GM21717 (cell line): ENCODE measurements around the gene BSCL2.
"Not testable (repeated sequence)": the region's sequence is repeated elsewhere in the genome, so short reads cannot be mapped to it uniquely, and the experiment has no call there.

Experiments
- ATAC-seq: cut with Tn5 transposase; IDR thresholded peaks from one replicate; pipeline ENCODE4 v1.9.1; 2021; ENCODE audit warnings: mild to moderate bottlenecking, moderate library complexity; ENCODE audit not compliant: unreplicated experiment

The BSCL2 gene

DNA sequence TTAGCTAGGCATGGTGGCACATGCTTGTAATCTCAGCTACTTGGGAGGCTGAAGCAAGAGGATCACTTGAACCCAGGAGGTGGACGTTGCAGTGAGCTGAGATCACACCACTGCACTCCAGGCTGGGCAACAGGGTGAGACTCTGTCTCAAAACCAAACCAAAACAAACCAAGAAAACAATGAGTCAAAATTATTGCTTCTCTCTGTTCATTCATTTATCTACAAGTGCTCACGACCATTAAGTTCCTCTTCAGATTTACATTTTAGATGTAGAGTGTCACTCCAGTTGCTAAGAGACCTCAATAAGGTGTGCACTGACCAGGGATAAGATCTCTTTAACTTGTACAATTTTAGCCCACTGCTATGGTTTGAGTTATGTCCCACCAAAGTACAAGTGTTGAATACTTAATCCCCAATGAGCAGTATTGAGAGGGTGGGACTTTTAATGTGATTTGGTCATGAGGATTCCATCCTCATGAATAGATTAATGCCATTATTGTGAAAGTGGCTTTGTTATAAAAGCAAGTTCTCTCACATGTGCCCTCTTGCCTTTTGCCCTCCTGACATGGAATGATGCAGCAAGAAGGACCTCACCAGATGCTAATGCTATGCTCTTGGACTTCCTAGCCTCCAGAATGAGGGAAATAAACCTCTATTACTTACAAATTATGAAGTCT lies 12.2 kb upstream of the BSCL2 start:
- ATAC-seq, result no peak

DNA sequence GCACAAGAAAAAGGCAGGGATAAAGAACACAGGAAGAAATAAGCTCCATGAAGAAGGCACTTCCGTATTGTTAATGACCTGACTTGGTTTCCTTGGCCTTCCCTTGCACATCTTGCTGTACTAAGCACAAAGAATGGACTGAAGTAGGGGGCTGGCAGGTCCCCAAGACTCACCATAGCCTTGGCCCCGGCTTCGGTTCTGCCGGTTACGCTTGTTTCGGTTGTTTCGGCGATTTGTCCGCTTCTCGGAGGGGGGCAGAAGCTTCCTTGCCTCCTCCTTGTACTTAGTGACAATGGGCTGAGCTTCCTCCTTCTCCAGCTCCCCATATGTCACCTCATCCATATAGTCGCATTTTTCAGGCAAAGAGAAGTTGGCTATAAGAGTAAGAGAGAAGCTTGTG lies 9.6 kb upstream of the BSCL2 start:
- ATAC-seq, result no peak

DNA sequence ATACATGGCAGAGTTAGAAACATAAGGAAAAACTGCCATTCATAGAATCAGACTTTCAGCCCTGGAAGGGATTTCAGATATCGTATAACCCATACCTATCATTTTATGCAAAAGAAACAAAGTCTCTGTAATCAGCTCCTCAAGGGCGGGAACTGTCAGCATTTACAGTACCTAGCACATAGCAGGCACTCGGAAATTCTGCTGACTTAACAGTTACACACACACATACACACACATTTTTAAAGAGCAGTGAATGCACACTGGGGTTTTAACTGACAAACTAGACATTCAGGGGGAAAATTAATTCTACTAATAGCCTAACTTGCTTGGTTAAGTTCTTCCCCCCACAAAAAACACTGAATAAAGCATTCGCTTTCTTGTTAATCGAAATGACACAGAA lies 9.0 kb upstream of the BSCL2 start:
- ATAC-seq, result no peak

DNA sequence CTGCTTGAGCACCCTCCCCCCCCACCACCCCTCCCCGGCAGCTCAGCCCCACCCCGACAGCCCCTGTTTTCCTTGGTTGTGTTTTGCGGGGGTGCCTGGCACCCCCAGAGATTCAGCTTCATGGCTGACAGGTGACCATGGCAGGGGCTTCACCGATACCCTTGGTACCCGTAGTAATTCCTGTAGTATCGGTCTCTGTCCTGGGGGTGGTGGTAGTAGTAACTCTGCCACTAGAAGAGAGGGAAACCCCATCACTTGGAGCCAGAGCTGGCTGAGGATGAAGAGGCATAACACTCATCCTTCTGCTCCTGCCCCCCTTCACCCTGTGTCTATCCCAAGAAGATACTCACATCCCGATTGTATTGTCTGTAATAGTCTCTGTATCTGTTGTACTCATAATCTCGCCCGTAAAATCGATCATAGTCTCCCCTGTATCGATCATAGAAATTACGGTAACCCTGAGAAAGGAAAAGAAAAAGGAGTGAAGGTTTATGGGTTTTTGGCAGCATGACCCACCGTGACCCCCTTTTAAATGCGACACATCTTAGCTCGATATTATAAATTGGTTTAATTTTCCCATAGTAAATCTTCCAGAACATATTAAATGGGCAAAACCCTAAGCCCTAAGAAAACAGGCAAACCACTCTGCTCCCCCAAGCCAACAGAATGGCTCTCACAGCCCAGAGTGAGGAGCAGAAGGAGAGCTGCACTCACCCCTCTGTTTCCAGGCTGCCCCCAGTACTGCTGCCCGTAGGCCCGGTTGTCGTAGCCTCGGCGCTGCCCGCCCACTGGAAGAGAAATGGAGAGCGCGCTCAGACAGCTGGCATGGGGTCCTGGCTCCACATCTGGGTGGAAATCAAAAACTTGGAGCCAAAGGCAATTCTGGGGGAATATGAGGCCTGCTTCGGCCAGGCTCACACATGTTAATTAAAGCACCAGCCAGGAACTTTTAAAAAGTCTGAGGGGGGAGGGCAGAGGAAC lies 8.2 kb upstream of the BSCL2 start:
- no peak for ATAC-seq

DNA sequence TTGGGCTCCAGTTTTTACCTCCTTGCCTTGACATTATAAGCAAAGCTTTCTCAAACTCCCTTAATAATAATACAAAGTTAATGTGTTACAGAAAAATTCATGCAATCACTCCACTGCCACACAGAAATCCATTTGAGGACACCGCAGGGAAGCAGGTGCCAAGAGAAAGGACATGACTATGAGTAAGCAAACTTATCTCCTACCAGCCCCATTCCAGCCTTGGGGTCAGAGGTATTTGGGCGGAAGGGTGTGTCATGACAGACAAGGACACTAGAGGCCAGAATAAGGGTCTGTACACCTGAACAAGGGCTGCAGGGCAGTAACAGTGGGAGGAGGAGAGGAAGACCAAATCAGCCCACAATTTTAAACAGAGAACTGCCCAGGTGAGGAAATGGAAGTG lies 6.1 kb upstream of the BSCL2 start:
- no peak for ATAC-seq

DNA sequence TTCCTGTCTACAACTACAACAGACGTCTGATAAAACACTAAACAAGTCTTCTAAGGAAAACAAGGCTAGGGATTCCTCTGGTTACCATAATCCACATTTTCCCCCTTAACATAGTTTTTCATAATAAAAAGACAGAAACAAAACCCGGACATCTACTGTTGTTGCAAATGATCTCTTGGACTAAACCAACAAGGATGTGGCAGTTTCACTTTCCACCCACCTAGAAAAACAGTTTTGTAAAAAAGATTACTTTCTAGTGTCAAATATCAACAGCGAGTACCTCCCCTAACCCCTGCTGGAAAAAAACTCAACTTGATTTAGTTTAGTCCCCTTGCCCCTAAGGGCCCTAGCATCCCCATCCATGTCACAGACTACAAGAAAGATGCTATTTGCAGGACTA lies 5.6 kb upstream of the BSCL2 start:
- ATAC-seq, result no peak

DNA sequence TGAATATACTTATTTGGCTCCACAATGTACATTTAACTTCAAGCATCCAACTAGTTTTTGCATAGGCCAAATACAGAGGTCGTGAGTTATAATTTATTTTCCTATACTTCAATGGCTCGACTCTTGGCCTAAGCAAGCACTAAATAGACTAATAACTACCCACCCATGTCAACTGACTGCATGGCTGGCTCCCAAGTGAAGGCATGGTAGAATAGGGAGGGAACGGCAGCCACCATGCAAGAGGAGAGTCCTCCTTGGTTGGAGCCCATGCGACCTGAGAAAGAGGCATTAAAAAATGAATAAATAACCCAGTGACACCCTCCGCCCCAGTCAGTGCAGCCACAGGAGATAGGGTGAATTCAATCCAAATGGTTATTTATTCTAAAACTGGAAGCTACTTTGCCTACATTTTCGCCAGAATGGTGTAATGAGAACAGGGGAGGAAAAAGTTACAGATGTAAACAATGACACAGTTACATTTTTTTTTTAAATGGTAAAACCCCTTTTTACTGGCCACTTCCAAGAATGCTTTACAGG lies 5.1 kb upstream of the BSCL2 start:
- ATAC-seq, result no peak

DNA sequence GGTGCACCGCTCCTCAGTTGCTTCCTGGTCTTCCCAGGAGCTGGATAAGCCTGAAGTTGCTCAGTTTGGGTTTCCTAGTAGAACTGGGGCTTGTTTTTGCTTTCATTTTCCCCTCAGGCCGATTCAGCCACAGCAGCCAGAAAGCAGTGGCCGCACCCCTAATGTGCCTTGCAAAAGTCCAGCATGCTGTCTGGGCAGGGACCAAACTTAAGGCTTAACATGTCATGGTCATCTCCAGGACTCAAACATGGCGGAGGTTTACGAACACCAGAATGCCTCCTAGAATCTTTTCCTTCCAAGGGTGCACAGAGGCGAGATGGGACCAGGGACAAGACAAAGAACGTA lies 2.7 kb upstream of the BSCL2 start:
- ATAC-seq, result no peak

DNA sequence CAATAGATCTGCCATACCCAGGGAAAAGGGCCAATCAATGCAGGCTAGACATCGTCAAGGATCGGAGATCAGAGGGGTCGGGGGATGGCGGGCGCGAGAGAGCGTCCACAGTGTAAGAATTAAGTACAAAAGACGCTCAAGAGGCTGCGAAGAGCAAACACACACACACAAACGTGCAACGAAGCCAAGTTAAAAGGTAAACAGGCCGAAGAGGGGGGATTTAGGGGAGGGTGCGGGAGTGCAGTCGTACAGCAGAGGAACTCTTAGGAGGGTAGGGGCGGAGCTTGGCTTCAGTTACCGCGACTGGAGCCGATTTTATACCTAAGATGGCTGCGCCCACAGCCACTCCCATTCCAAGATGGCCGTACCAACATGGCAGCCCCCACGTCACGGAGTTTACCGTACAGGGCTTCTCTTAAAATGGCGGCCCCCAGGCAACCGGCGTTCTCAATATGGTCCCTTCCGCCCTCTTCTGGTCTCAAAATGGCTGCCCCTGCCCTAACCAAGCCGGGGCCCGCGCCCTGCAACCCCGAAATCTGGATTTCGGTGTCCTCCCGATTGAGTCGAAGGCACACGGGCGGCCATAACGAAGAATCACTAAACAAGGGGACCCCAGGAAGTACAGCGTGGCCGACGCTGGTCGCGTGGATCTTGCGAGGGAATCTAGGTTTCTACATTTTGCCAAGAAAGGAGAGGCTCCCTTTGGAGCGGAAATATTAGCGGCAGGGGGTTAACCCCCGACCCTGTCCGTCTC lies 2.2 kb upstream of the BSCL2 start:
- peak; percentile 66 for ATAC-seq

DNA sequence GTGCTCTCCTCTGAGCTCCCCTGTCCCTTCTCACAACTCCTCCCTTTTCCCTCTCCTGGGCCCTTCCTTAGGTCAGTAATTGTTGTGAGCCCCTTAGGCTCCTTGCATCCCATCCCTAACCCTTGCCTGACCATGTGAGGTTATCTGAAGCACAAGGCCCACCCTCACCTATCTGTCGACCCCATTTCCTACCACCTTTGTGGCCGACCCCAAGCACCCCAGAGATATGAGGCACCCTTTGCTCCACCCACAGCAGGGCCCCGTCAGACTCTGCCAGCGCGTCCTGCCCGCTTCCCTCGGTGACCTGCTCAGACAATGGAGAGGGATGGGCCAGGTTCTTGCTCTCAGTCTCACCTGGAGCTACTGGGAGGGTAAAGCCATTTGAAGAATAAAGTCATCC lies 1.6 kb upstream of the BSCL2 start:
- no peak for ATAC-seq

DNA sequence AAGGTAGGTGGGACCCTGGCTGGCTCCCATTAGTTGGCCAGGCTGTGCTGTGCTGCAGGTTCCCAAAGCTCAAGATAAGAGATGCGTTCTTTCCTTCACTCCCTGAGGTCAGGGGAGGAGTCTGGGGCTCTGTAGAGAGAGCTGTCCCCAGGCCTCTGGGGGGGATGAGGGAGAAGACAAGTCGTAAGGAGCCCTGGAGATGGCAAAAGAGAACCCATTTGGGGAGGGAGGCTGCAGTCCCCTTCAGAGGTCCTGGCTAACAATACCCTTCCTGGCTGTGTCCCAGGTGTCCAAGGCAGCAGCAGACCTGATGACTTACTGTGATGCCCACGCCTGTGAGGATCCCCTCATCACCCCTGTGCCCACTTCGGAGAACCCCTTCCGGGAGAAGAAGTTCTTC lies 1.2 kb upstream of the BSCL2 start:
- ATAC-seq, result no peak

DNA sequence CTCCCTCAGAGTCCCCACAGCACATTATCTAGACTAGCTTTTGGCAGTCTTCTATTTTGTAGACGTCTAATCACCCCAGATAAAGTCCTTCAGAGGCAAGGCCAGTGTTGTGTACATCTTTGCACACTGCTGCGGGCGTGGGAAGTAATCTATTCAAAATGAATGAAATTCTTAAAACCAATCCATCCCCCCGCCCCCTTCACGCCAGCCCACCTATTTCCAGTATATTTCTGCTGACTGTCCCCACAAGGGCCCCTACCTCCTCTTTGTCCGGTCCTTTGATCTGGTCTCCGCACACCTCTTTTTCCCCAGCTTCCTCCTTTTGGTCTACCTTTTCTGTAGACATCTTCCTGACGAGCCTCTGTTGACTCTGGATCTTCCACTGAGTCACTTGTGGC lies 375 bp downstream of the BSCL2 start:
- ATAC-seq, result no peak

DNA sequence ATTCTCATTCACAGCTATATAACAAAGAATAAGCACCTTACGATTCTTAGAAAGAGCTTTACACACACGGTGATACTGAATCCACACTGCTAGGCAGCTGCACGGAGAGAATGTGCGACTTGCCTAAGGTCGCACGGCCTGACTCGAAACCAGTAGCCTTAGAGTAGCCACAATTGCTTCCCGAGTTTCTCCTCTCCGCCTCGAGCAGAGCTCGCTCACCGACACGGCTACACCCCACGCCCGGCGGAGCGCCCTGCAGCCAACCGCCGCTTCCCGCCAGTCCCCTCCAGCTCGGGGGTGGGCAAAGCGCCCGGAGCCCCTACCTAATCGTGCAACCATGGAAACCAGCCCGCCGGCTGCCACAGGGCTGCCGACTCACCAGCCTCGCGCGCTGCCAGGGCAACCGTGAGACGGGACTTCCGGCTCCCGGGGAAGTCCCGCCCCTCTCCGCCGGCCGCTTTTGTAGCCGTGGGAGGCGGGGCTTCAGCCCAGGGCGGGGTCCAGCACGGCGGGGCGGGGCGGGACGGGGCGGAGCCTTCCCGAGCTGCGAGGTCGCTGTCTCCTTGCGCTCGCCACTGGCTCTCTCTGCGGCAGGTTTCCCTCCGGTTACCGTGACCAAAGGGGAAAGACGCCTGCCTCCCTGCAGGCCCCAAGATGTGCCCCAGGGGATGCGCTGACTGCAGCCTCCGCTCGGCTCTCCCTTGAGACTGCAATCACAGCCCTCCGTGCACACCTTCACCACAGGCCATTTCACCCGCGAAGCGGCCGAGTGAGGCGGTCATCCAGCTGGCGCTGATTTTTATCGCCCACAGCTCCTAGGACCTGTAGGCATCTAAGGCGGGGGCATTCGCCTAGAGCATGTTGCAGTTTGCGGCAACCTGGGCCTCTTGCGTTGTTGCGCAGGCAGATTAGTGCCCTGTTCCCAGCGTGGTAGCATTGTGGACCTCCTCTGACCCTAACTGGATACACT lies 1.1 kb downstream of the BSCL2 start:
- peak; percentile 28 for ATAC-seq

DNA sequence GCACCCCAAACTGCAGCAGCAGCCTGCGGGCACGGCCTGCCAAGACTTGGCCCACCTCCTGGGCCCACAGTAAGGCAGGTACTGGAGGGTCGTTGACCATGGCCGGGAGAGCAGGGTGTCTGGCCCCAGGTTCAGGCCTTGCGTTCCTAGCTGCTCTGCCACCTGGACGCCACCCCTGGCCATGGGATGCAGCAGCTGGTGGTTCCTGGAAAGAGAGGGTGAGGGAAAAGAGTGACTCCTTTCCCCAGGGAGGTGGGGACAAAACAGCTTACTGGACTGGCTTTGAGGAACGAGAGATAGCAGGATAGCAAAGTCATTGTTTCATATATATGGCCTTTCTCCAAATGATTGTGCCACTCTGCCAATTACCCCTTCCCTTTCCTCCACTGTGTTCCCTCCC lies 1.8 kb downstream of the BSCL2 start:
- no peak for ATAC-seq

DNA sequence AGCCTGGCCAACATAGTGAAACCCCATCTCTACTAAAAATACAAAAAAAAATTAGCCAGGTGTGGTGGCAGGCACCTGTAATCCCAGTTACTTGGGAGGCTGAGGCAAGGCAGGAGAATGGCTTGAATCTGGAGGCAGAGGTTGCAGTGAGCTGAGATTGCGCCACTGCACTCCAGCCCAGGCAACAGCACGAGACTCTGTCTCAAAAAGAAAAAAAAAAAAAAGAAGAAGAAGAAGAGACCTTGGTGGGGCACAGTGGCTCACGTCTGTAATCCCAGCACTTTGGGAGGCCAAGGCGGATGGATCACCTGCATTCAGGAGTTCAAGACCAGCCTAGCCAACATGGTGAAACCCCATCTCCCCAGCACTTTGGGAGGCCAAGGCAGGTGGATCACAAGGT lies 3.3 kb downstream of the BSCL2 start:
- ATAC-seq, result not testable (repeated sequence)

DNA sequence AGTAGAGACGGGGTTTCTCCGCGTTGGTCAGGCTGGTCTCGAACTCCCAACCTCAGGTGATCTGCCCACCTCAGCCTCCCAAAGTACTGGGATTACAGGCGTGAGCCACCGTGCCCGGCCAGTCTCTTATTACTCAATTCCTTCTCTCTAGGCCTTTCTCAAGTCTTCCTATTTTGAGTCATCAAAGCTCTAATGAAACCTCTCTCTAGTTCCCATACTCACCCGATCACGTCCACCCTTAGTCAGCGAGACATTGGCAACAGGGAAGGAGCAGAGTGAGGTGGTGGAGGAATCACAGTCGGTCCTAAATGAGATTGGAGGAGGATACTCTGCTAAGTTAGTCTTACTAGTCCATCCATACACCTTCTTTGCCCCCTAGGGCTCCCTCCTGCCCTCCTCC lies 5.0 kb downstream of the BSCL2 start:
- no peak for ATAC-seq

DNA sequence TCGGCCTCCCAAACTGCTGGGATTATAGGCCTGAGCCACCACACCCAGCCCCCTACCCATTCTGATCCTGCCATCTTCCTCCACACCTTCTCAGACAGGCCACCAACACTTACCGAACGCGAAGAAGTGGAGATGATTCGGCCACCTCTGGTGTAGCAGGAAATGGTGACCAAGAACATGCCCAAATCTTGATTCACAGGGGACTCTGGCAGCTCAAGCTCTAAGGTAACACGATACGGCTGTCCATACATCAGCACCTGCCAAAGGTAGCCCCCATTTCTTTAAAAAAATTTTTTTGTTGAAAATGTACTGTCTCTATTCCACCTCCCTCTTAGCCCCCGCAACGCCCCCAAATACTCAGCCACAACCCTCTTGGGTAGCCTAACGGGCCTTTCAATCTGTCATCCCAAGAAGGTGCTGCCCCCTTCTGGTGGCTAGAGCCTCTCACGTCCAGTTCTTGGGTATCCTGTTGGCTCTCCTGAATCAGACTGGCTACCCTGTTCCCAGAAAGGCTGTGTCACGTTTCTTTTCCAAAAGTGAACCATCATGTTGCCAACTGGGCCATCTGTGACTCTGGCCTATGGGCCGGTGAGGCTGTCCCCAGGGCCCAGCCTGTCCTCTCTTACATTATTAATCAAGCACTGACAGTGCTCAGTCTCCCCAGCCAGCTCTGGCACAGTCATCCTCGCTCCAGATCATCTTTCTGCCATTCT lies 12.6 kb downstream of the BSCL2 start:
- ATAC-seq, result no peak

DNA sequence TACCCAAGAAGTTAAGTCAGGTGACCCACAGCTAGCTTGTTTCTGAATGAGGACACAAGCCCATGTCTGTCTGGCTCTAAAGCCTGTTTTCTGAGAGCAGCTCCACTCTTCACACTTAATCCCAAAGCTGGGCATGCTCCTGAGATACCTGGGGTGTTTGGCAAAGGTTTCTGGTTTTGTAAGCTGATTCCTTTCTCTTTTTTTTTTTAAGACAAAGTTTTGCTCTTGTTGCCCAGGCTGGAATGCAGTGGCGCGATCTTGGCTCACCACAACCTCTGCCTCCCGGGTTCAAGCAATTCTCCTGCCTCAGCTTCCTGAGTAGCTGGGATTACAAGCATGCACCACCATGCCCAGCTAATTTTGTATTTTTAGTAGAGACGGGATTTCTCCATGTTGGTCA lies 13.6 kb downstream of the BSCL2 start:
- ATAC-seq, result not testable (repeated sequence)

DNA sequence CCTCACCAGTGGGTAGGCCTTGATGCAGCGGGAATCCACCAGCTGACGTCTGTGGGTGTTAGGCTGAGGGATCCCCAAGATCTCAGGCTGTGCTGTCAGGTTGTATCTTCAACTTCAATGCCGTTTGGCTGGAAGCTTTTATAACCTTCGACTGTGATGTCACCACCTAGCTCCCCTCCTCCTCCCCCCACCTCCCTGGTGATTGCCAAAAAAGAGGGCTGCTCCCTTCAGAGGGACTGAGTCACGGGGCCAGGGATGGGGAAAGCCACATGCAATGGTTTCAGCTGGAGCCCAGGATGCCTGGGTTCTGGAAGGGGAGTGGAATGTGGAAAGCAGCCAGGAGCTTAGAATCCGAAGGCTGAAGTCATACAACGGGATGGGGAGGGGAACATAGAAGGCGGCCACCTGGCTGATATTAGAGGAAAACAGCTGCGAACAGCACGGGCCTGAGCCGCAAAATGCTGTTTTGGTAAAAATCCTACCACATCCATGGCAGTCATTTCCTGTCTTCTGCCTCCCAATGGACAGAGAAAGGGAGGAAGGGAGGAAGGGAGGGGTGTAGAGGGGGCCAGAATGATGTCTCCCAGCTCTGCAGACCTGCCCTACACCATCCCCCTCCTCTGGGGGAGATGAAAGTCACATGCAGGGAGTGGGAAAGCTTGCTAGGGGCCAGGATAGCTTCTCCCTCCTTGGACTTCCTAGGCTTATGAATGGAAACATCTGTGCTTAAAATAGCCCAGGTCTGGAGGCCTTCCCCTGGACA lies 17.6 kb downstream of the BSCL2 start, which contains the start of gene LRRN4CL:
LRRN4CL (minus strand) TSS at position 110 of the 763 bp plus-strand sequence. CDS start 1,022 bp downstream, outside the sequence.
- ATAC-seq, result no peak
